Middle frontal gyrus (tissue), 1 donor: ENCODE results near the gene NTRK2.
"Not testable (repeated sequence)": the region's sequence is repeated elsewhere in the genome, so short reads cannot be mapped to it uniquely, and the experiment has no call there.

Experiments
- DNase-seq: peaks from one replicate; pipeline ENCODE4 v3.0.0-alpha.2; 2015; ENCODE audit warnings: low spot score; ENCODE audit errors: extremely low spot score

NTRK2 gene

GRCh38 chr9:85055506-85056202, 386.1 kb downstream of the NTRK2 start:
- no peak for DNase-seq

- no peak for DNase-seq
Observed at GRCh38 chr9:85056203-85056572, 386.7 kb downstream of the NTRK2 start.

- no peak for DNase-seq
Observed at GRCh38 chr9:85061969-85062368, 392.4 kb downstream of the NTRK2 start.

GRCh38 chr9:85062385-85063022, 393.0 kb downstream of the NTRK2 start:
- no peak for DNase-seq

- DNase-seq, result no peak
Observed at GRCh38 chr9:85064811-85065371, 395.4 kb downstream of the NTRK2 start.

- no peak for DNase-seq
Observed at GRCh38 chr9:85067792-85068191, 398.3 kb downstream of the NTRK2 start.

- DNase-seq, result not testable (repeated sequence)
Observed at GRCh38 chr9:85069421-85069820, 399.9 kb downstream of the NTRK2 start.
